VCaP (cell line): ENCODE measurements around the gene TNNT1.

Source experiments
- H3K27ac ChIP-seq: fragments of 450-650 bp; 2 replicates; pipeline ENCODE4 v1.5.1; 2017
- TF ChIP-seq, protein P1 (sequence below): fragments of 450-650 bp; conservative IDR thresholded peaks from 2 replicates; pipeline ENCODE4 v1.5.1; 2017; ENCODE audit warnings: mild to moderate bottlenecking, moderate library complexity

Gene TNNT1

GRCh38 chr19:55133639-55134444 is 15.2 kb downstream of the TNNT1 start:
- peak overlapping the region; percentile 34; the same call in 1 of the 2 replicates for H3K27ac ChIP-seq
- TF ChIP-seq, protein P1, sequence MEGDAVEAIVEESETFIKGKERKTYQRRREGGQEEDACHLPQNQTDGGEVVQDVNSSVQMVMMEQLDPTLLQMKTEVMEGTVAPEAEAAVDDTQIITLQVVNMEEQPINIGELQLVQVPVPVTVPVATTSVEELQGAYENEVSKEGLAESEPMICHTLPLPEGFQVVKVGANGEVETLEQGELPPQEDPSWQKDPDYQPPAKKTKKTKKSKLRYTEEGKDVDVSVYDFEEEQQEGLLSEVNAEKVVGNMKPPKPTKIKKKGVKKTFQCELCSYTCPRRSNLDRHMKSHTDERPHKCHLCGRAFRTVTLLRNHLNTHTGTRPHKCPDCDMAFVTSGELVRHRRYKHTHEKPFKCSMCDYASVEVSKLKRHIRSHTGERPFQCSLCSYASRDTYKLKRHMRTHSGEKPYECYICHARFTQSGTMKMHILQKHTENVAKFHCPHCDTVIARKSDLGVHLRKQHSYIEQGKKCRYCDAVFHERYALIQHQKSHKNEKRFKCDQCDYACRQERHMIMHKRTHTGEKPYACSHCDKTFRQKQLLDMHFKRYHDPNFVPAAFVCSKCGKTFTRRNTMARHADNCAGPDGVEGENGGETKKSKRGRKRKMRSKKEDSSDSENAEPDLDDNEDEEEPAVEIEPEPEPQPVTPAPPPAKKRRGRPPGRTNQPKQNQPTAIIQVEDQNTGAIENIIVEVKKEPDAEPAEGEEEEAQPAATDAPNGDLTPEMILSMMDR: no peak

- TF ChIP-seq, protein P1: no peak
- H3K27ac ChIP-seq: no peak overlapping the region
Measured at GRCh38 chr19:55132453-55133129, 16.4 kb downstream of the TNNT1 start.

- TF ChIP-seq, protein P1: no peak
- no peak overlapping the region for H3K27ac ChIP-seq
Measured at GRCh38 chr19:55131421-55131820, 17.6 kb downstream of the TNNT1 start.

DNA sequence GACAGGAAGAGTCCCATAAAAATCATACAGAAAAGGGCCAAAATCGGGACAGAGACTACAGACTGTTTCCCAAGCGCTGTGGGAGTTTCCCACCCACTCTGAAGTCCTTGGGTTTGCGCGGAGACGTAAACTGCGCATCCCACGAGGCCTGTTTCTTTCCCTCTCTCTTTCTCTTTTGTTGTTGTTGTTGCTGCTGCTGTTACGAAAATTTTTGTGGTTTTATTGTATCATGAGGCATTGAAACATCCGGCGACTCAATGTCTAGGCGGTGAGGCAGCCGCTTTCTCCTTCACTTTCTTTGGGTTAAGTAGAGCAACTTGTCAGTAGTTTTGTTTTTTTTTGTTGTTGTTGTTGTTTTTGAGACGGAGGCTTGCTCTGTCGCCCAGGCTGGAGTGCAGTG is 30.0 kb downstream of the TNNT1 start:
- TF ChIP-seq, protein P1: no peak
- no peak overlapping the region for H3K27ac ChIP-seq

DNA sequence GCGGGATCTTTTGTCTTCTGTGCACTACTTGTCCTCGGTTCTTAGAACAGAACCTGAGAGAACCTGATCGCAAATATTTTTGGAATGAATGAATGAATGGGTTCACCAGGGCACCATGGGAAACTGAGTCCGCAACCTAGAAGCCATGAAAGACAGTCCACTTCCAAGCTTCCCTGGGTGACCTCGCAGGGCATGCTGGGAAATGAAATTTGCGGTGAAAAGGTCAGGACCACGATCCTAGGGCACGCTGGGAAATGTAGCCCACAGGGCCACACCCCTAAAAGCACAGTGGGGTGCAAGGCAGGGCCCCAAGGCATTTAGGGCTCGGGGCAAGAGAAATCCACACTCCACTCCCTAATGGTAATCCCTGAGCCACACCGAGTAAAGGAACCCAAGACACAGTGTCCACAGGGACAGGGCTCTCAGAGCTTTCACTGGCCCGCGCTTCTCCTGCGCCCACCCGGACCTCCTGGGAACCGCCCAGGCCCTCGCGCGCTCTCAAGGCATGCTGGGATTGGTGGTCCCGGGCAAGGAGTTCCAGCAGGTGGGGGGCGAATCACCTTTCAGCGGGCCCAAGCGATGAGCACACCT is 30.5 kb downstream of the TNNT1 start:
- TF ChIP-seq, protein P1: no peak
- peak overlapping the region; percentile 86 for H3K27ac ChIP-seq

DNA sequence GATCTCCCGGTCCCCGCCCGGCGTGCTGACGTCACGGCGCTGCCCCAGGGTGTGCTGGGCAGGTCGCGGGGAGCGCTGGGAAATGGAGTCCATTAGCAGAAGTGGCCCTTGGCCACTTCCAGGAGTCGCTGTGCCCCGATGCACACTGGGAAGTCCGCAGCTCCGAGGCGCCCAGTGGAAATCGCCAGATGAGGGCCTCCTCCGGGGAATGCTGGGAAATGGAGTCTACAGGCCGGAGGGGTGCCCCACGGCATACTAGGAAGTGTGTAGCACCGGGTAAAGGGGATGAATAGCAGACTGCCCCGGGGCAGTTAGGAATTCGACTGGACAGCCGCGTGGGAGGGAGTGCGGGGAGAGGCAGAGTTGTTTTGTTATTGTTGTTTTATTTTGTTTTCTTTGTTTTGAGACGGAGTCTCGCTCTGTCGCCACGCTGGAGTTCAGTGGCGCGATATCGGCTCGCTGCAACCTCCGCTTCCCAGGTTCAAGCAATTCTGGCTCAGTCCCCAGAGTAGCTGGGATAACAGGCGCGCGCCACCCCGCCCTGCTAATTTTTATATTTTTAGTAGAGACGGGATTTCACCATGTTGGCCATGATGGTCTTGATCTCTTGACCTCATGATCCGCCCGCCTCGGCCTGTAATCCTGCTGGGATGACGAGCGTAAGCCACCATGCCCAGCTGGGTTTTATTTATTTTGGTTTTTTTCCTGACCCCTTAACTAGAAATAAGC is 31.2 kb downstream of the TNNT1 start:
- H3K27ac ChIP-seq: peak overlapping the region; percentile 86

More for the DNA sequence above, 31.2 kb downstream of the TNNT1 start:
- TF ChIP-seq, protein P1: no peak
